K562 (cell line): Measurements from ENCODE around the gene UNKL. TPM values are rescaled to one million over a fixed set of nuclear protein-coding genes. Genes with fewer than 3 reads are reported as not detected.

ENCODE experiments used
- CAMTA2 ChIP-seq: fragments of 250-450 bp; sonication (Bioruptor Pico); conservative IDR thresholded peaks from 2 replicates; pipeline ENCODE4 v1.5.1; 2022
- CHD1 ChIP-seq: fragments of 200-600 bp; sonication (generic); IDR thresholded peaks from one replicate; pipeline ENCODE4 v1.6.1; 2012; ENCODE audit warnings: mild to moderate bottlenecking, moderate library complexity, low read length, inconsistent platforms
- DACH1 ChIP-seq: fragments of 450-650 bp; IDR thresholded peaks from 2 replicates; pipeline ENCODE4 v1.6.1; 2018; ENCODE audit not compliant: partially characterized antibody
- DPF2 ChIP-seq: fragments of 450-650 bp; IDR thresholded peaks from 2 replicates; pipeline ENCODE4 v1.6.1; 2016
- EGR1 ChIP-seq: fragments of 450-650 bp; conservative IDR thresholded peaks from 2 replicates; pipeline ENCODE4 v1.6.1; 2017; ENCODE audit warnings: mild to moderate bottlenecking
- FUS ChIP-seq: fragments of 200-400 bp; formaldehyde crosslinking; optimal IDR thresholded peaks from 2 replicates; pipeline ENCODE3; 2017; ENCODE audit warnings: low read depth, low read length
- HDAC1 ChIP-seq, 2 experiments: fragments of 450-650 bp; IDR thresholded peaks; 2 replicates each; pipeline ENCODE4 v1.6.1; 2016 to 2017; ENCODE audit warnings: inconsistent platforms in 1 of 2, mild to moderate bottlenecking in 1 of 2, moderate library complexity in 1 of 2
- HDAC2 ChIP-seq: fragments of 450-650 bp; IDR thresholded peaks from 2 replicates; pipeline ENCODE4 v1.6.1; 2016; ENCODE audit warnings: mild to moderate bottlenecking
- MYC ChIP-seq, 2 experiments: fragments of 250-450 bp in 1 of 2; sonication (Bioruptor Pico) in 1 of 2; IDR thresholded peaks; 2 replicates each; pipeline versions ENCODE4 v1.5.1 to v1.6.1; 2012 to 2021; ENCODE audit warnings: low read depth in 2 of 2, borderline replicate concordance in 1 of 2, improper control_type of control experiment in 1 of 2, low read length in 1 of 2, mild to moderate bottlenecking in 1 of 2, moderate library complexity in 1 of 2
- NCOA2 ChIP-seq, 2 experiments: fragments of 450-650 bp; IDR thresholded peaks; 2 replicates each; pipeline ENCODE4 v1.6.1; 2018; ENCODE audit warnings: mild to moderate bottlenecking in 2 of 2, moderate library complexity in 1 of 2; ENCODE audit not compliant: partially characterized antibody in 2 of 2
- RBM15 ChIP-seq: fragments of 200-400 bp; formaldehyde crosslinking; IDR thresholded peaks from 2 replicates; pipeline ENCODE4 v1.6.1; 2018; ENCODE audit warnings: mild to moderate bottlenecking, low read length, moderate library complexity; ENCODE audit not compliant: insufficient read depth
- SUPT5H ChIP-seq: fragments of 450-650 bp; IDR thresholded peaks from 2 replicates; pipeline ENCODE4 v1.6.1; 2016
- ZBTB9 ChIP-seq: fragments of 450-650 bp; formaldehyde crosslinking; IDR thresholded peaks from 2 replicates; pipeline ENCODE4 v1.4.0; 2020; ENCODE audit warnings: mild to moderate bottlenecking, moderate library complexity
- ZFX ChIP-seq: sonication (generic); formaldehyde crosslinking; IDR thresholded peaks from 2 replicates; pipeline ENCODE4 v1.8.0; 2022; ENCODE audit warnings: mild to moderate bottlenecking, missing genetic modification reagents, moderate library complexity
- ZNF140 ChIP-seq: fragments of 250-450 bp; sonication (Bioruptor Pico); IDR thresholded peaks from 2 replicates; pipeline ENCODE4 v1.8.0; 2021; ENCODE audit warnings: moderate library complexity, mild to moderate bottlenecking, inconsistent platforms
- ZNF263 ChIP-seq: sonication (generic); formaldehyde crosslinking; IDR thresholded peaks from 2 replicates; pipeline ENCODE4 v1.8.0; 2022; ENCODE audit warnings: mild to moderate bottlenecking, missing genetic modification reagents, borderline replicate concordance
- ZNF354B ChIP-seq: fragments of 250-450 bp; sonication (Bioruptor Pico); IDR thresholded peaks from 2 replicates; pipeline ENCODE4 v1.4.0; 2020
- ZNF507 ChIP-seq: conservative IDR thresholded peaks from 2 replicates; pipeline ENCODE4 v1.6.1; 2017; ENCODE audit warnings: missing genetic modification characterization, missing compliant biosample characterization
- ZNF512 ChIP-seq: IDR thresholded peaks from 2 replicates; pipeline ENCODE4 v1.6.1; 2016; ENCODE audit warnings: missing genetic modification characterization, missing compliant biosample characterization
- ZNF77 ChIP-seq: fragments of 250-450 bp; sonication (Bioruptor Pico); IDR thresholded peaks from 2 replicates; pipeline ENCODE4 v1.5.0; 2020
- polyA plus RNA-seq, 8 experiments: library from polyadenylated mRNA; depleted of rRNA in 4 of 8; stranded (reverse) in 5 of 8; unstranded in 3 of 8; fragments of >200 nt; fragmentation: Nextera tagmentation in 2 of 8; fragmentation: Illumina TruSeq in 1 of 8; extraction: Ambion mirVana in 2 of 8; extraction: Trizol in 1 of 8; gene quantifications; 2 replicates each; pipeline versions ENCODE4 v1.2.1 to v1.2.3, GENCODE V29; 2011 to 2014; ENCODE audit warnings: inconsistent platforms in 1 of 8, missing spikeins in 1 of 8
- total RNA-seq, 7 experiments: library from RNA; depleted of rRNA in 6 of 7; stranded (reverse); fragments of >200 nt in 6 of 7; fragmentation: Illumina TruSeq in 2 of 7; extraction: Trizol in 2 of 7; gene quantifications; 2 replicates each; pipeline versions ENCODE4 v1.2.1 to v1.2.3, GENCODE V29; 2011 to 2021; ENCODE audit warnings: low replicate concordance in 1 of 7
- TF ChIP-seq, protein P1 (sequence below), 2 experiments: fragments of 450-650 bp; conservative IDR thresholded peaks; 2 replicates each; pipeline ENCODE4 v1.6.1; 2017; ENCODE audit warnings: mild to moderate bottlenecking in 2 of 2, moderate library complexity in 2 of 2
- TF ChIP-seq, protein P2 (sequence below): sonication (generic); formaldehyde crosslinking; IDR thresholded peaks from 2 replicates; pipeline ENCODE4 v1.8.1; 2023; ENCODE audit warnings: mild to moderate bottlenecking, missing genetic modification reagents

UNKL gene
- total and polyA plus RNA-seq, 9 of the 15 experiments (the other 6 are each of a cell fraction or from before 2014, with no cell fraction given) = 0.37 to 30.2 (median 5.1) TPM

GRCh38 chr16:1332618-1333148 lies 81.8 kb downstream of the UNKL start (continued):
- TF ChIP-seq, protein P1, sequence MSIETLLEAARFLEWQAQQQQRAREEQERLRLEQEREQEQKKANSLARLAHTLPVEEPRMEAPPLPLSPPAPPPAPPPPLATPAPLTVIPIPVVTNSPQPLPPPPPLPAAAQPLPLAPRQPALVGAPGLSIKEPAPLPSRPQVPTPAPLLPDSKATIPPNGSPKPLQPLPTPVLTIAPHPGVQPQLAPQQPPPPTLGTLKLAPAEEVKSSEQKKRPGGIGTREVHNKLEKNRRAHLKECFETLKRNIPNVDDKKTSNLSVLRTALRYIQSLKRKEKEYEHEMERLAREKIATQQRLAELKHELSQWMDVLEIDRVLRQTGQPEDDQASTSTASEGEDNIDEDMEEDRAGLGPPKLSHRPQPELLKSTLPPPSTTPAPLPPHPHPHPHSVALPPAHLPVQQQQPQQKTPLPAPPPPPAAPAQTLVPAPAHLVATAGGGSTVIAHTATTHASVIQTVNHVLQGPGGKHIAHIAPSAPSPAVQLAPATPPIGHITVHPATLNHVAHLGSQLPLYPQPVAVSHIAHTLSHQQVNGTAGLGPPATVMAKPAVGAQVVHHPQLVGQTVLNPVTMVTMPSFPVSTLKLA (conservative IDR thresholded peaks at IDR 0.05) = no peak
- TF ChIP-seq ZNF140 (CRISPR knock-in tag) (no peak), ZNF263 (CRISPR knock-in tag) (peak; percentile 73; the same call in 1 of the 2 replicates), ZNF512 (tag) (no peak), EGR1 (no peak), ZNF77 (CRISPR knock-in tag) (no peak), ZBTB9 (CRISPR knock-in tag) (no peak), ZNF354B (CRISPR knock-in tag) (no peak), FUS (no peak), ZFX (CRISPR knock-in tag) (0 out of 2 replicates have a peak, but pooled peaks have one; percentile 19), NCOA2 (IDR thresholded peaks at IDR 0.05; ENCODE audit: partially characterized antibody in 2 of 2) (no peak), RBM15 (no peak), MYC (IDR thresholded peaks at IDR 0.05; ENCODE audit: low read depth, low read length) (no peak), MYC (CRISPR knock-in tag; IDR thresholded peaks at IDR 0.05; ENCODE audit: borderline replicate concordance, low read depth) (no peak), CAMTA2 (CRISPR knock-in tag) (no peak), DPF2 (no peak), HDAC2 (0 out of 2 replicates have a peak, but pooled peaks have one; percentile 20), HDAC1 (IDR thresholded peaks at IDR 0.05) (no peak), DACH1 (no peak), ZNF507 (tag) (no peak), CHD1 (no peak), SUPT5H (no peak)
- TF ChIP-seq, protein P2, sequence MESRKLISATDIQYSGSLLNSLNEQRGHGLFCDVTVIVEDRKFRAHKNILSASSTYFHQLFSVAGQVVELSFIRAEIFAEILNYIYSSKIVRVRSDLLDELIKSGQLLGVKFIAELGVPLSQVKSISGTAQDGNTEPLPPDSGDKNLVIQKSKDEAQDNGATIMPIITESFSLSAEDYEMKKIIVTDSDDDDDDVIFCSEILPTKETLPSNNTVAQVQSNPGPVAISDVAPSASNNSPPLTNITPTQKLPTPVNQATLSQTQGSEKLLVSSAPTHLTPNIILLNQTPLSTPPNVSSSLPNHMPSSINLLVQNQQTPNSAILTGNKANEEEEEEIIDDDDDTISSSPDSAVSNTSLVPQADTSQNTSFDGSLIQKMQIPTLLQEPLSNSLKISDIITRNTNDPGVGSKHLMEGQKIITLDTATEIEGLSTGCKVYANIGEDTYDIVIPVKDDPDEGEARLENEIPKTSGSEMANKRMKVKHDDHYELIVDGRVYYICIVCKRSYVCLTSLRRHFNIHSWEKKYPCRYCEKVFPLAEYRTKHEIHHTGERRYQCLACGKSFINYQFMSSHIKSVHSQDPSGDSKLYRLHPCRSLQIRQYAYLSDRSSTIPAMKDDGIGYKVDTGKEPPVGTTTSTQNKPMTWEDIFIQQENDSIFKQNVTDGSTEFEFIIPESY = peak; percentile 1; the same call in 1 of the 2 replicates
